Hematopoietic multipotent progenitor cell treated with erythropoietin and hydrocortisone succinate and interleukin-3 and kit ligand, for 6 days (in vitro differentiated cells): Measurements from ENCODE around the gene PATZ1.
"Not testable (repeated sequence)": the region's sequence is repeated elsewhere in the genome, so short reads cannot be mapped to it uniquely, and the experiment has no call there.

Experiments used
- DNase-seq: peaks from one replicate; pipeline ENCODE4 v3.0.0-alpha.2; 2015

The PATZ1 gene

GRCh38 chr22:31346255-31346732 is at the start of gene PATZ1:
Gene PATZ1, minus strand, starts transcription at chr22:31346346. Its CDS starts 744 bp downstream, at chr22:31345602.
- DNase-seq: peak; percentile 91

- DNase-seq: no peak
Measured at GRCh38 chr22:31394326-31394725, 48.2 kb upstream of the PATZ1 start.

DNA sequence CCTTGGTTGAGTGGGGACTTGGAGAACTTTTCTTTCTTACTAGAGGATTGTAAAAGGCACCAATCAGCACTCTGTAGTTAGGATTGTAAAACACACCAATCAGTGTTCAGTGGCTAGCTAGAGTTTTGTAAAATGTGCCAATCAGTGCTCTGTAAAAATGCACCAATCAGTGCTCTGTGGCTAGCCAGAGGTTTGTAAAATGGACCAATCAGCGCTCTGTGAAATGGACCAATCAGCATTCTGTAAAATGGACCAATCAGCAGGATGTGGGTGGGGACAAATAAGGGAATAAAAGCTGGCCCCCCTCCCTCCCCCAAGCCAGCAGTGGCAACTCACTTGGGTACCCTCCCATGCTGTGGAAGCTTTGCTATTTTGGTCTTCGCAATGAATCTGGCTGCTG is 47.7 kb upstream of the PATZ1 start:
- DNase-seq: no peak

DNA sequence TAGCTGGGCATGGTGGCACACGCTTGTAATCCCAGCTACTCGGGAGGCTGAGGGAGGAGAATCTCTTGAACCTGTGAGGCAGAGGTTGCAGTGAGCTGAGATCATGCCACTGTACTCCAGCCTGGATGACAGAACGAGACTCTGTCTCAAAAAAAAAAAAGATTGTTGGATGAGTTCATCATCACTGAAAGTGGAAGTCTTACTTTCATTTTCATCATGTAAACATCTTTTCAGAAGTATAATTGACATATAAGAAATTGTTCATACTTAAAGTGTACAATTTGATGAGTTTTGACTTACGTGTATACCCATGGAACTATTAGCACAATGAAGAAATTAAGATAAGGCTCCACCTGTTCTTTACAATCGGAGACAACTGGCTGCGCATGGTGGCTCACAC is 32.5 kb upstream of the PATZ1 start:
- DNase-seq: not testable (repeated sequence)

DNA sequence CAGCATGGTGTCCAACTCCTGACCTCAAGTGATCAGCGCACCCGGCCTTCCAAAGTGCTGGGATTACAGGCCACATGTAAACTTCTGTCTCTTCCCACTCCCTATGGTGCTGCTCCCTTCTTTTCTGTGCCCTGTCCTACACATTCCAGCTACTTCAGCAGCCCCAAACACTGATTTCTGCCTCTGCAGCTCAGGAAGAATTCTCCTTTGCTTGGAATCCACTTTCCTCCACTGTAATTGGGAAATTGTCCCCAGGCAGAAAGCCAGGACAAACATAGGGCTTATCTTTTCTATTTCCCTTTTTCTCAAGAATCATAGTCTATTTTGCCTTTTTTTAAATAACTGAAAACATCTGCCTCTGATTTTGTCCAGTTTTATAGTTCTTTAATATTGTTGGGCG is 32.0 kb upstream of the PATZ1 start:
- DNase-seq: no peak

DNA sequence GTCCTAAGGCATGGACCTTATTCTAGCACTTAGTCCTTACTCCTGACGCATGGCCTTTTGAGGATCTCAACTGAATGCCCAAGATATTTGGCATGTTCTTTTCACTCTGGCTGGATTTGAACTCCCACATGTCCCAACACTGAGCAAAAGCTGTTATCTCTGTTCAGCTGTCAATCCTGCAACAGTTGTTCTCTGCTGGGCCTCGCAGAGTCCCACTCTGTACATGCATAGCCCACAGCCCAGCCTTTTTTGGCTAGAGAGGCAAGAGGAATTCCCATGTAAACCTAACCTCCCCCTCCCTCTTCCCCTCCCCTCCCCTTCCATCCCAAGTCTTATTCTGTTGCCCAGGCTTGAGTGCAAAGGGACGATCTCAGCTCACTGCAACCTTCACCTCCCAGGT is 31.5 kb upstream of the PATZ1 start:
- no peak for DNase-seq

GRCh38 chr22:31367426-31367825 is 21.3 kb upstream of the PATZ1 start:
- no peak for DNase-seq

- no peak for DNase-seq
Measured at GRCh38 chr22:31363885-31364465, 17.8 kb upstream of the PATZ1 start.

DNA sequence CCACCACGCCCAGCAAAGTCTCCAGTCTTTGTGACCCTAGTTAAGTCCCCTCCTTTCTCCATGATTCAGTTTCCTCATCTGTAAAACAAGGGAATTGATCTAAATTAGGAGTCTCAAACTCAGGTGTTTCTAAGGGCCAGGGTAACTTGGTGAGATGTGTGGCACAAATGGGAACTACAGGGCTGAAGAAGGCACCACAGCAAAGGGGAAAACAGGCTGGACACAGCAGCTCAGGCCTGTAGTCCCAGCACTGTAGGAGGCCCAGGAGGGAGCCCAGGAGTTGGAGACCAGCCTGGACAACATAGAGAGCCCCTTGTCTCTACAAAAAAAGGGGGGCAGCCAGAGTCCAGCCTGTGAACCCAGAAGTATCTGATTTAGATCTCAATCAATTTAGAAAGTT is 15.6 kb upstream of the PATZ1 start:
- no peak for DNase-seq

DNA sequence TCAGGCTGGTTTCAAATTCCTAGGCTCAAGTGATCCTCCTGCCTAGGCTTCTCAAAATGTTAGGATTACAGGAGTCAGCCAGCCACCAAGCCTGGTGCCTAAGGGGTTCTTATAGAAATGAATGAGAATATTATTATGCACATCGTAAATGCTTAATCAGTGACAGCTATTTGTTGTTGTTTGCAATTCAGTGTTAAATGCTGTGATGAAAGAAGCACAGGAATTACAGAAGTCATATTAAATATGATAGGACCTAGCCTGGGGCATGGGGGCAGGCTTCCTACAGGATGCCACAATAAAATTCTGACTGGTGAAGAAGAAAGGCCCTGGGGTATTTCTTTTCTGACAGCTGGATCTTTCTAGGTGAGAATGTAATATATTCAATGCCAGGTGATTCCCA is 13.9 kb upstream of the PATZ1 start:
- DNase-seq: no peak

GRCh38 chr22:31354515-31354914 is 8.4 kb upstream of the PATZ1 start:
- DNase-seq: no peak

DNA sequence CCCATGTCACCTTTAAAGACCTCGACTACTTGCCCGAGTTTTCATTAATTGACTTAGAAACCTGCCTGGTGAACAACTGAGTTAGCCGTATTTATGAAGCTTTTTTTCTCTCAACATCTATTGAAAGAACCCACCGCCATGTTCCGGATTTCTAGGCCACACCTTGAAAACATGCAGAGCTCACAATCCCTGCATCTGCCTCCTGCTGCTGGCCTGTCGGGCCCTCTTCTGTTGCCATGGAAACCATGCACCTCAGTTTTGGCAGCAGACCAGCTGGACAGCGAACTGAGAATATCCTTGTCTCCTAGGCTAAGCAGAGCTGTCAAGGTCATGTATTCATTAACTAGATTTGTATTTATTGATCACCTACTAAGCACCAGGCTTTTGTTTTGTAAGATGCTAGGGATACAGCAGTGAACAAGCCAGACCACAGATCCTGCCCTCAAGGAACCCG is 4.3 kb upstream of the PATZ1 start:
- DNase-seq: peak; percentile 36

- no peak for DNase-seq
Measured at GRCh38 chr22:31349960-31350359, 3.8 kb upstream of the PATZ1 start.

- DNase-seq: no peak
Measured at GRCh38 chr22:31348766-31349165, 2.6 kb upstream of the PATZ1 start.

GRCh38 chr22:31348009-31348337 is 1.8 kb upstream of the PATZ1 start:
- not testable (repeated sequence) for DNase-seq

- peak; percentile 88 for DNase-seq
Measured at GRCh38 chr22:31347251-31348008, 1.3 kb upstream of the PATZ1 start.

- DNase-seq: peak; percentile 83
Measured at GRCh38 chr22:31346733-31347250, 646 bp upstream of the PATZ1 start.

DNA sequence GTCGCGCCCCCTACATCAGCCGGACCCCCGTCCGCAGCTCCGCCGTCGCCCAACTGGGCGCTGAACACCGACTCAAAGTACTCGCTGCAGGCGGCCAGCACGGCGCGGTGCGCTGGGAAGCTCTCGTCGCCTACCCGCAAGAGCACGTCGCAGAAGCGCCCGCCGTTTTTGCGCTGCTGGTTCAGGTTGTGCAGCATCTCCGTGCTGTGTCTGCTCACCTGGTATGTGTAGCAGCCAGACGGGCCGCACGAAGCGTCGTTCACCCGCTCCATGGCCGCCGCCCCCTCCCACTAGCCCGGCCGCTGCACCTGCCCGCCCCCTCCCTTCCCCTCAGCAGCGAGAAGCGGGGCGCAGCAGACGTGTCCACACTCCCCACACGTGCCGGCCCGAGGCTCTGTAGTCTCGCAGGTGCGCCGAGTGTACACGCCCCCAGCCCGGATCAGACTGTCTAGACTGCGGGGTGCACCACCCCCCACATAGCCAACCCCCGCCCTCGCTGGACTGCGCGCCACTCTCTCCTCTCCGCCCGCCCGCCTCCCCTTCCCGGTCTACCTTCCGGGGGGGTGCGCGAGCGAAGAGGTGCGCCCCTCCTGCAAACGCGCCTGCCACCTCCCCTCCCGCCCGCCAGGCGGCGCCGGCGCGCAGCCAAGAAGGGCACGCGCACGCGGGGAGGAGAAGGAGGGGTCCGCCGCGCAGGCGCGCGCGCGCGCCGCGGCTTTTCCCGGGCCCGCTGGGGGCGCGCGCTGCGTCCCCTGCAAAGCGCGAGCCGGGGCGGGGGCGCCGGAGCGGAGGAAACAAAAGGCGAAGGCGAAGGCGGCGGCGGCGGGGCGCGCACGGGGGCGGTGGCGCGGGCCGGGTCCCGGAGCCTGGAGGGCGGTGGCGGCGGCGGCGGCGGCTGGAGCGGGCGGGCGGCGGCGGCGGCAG is 553 bp downstream of the PATZ1 start:
- DNase-seq: peak; percentile 92

DNA sequence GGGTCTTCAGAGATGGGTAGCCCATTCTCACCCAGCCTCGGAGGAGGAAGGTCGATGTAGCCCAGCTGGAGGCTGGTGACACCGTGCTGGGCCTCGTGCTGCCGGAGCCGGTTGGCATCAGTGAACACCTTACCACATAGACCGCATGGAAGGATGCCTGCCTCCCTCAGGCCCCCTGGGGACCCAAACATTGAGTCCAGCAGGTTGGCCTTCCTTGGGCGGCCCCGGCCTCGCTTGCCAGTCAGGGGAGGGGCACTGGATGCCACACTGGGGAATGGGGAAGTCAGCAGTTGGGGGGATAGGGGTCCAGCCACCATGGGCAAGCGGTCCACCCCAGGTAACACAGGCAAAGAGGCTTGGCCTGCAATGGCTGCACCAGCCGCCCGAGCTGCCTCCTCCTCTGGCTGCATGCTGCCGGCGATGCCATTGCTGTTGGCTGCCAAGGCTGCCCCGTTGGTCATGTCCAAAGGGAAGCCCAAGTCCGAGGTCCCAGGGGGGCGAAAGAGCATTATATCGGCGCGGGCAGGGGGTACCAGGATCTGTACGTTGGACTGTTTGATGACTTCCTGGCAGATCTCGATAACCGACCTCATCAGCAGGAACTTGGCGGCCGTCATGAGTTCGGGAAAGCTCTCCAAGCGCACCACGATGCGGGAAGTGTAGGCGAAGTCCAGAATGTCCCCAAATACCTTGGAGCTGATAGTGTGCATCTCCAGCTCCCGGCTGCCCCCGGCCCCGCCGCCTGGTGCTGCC is 1.4 kb downstream of the PATZ1 start:
- peak; percentile 63 for DNase-seq

DNA sequence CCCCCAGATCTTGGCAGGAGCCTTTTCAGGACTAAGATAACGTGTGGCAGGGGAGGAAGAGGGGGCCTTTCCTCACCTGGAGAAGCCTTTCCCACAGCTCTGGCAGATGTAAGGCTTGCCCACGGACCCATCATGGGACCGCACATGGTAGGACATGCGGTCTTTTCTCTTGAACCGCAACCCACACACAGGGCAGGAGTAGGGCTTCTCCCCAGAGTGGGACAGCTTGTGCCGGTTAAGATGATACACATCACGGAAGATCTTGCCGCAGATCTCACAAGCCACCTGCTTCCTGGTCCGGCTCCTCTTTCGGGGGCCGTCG is 1.9 kb downstream of the PATZ1 start:
- DNase-seq: peak; percentile 60

DNA sequence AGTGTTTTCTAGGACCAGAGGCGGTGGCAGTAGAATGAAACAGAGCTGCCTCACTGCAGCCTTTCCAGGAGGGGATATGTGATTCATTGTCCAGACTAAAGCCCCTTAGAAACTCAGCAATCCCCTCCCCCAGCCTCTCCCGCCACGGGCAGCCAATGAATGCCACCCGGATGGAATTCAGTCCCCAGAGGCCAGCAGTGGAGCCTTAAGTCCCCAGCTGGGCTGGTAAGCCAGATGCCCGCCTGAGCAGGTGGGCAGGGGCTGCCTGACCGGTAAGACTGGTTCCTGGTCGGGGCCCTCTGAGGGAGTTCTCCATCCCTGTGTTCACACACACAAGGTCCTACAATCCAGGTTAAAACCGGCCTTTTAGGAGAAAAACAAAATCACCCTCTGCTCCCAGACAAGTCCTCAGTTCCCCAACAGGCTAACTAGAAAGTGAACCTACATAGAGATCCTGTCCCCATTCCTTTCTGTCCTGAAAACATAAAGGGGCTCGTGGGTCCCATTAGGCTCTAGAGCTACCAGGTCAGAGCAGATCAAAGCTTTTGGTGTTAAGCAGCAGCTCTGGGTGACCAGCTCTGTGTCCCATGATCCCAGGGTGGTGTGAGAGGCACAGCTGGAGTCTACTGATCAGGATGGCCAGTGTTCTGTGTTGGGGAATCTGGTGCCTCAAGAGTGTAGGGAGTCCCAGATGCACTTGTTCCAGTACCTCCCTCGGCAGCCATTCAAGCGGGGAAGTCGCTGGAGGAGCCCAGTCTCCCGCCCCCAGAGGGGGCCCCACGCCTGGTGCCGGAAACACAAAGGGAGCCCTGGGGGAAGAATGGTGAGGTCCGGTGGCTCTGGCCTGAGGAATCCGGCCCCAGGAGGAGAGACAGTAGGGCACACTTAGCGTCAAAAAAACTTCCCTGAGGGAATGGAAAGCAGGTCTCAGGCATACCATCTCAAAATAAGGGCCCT is 2.6 kb downstream of the PATZ1 start:
- peak; percentile 48 for DNase-seq
